Measurements from ENCODE around the gene ARID1A. TPM values are rescaled to one million over a fixed set of nuclear protein-coding genes. Genes with fewer than 3 reads are reported as not detected.

ARID1A gene
- total RNA-seq, 2 donors from 2014 or later: 49.6 to 76.2 TPM

DNA sequence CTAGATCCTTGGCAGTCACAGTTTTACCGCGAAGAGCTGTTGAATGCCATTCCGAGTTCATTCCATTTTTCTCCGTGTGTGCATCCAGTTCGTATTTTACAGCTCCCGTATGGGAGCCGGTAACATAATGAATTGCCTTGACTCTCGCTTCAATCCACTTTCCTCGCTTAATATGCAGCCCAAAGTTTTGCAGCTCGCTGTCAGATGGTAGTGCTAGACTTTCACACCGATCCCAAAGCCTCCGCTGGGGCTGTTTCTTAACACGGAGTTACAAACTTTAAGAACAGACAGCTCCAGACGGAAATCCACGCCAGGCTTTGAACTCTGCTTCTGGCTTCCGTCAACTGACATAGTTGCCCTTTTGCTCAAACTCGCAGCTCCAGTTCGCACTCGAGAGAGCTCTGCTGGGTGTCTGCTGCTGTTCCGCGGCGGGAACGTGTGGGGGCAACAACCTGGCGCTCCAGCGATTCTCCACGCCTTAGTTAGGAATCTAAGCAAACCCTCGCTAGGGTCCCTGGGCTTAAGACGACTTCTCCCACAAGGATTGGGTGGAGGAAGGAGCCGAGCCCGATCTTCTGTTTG is 3.5 kb upstream of the ARID1A start:
- peak overlapping the region; percentile 82 to 96 for H3K9ac ChIP-seq (ENCODE audit: low read depth in 2 of 2, low read length in 2 of 2)
- TF ChIP-seq, protein P1, sequence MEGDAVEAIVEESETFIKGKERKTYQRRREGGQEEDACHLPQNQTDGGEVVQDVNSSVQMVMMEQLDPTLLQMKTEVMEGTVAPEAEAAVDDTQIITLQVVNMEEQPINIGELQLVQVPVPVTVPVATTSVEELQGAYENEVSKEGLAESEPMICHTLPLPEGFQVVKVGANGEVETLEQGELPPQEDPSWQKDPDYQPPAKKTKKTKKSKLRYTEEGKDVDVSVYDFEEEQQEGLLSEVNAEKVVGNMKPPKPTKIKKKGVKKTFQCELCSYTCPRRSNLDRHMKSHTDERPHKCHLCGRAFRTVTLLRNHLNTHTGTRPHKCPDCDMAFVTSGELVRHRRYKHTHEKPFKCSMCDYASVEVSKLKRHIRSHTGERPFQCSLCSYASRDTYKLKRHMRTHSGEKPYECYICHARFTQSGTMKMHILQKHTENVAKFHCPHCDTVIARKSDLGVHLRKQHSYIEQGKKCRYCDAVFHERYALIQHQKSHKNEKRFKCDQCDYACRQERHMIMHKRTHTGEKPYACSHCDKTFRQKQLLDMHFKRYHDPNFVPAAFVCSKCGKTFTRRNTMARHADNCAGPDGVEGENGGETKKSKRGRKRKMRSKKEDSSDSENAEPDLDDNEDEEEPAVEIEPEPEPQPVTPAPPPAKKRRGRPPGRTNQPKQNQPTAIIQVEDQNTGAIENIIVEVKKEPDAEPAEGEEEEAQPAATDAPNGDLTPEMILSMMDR (IDR thresholded peaks at IDR 0.05): no peak
- H3K27ac ChIP-seq: peak overlapping the region; percentile 98
- no peaks in the 10 kb centered on the region for H3K27me3 ChIP-seq
- H3K9me3 ChIP-seq: no peaks in the 10 kb centered on the region
- H3K36me3 ChIP-seq: no peaks in the 10 kb centered on the region
- peak overlapping the region; percentile 49 for H3K4me3 ChIP-seq
- peak; percentile 91 for DNase-seq
- intact Hi-C loops (cut with DNase I): loop anchor here (5.0 kb wide), 1 partner anchor 95 kb away; the partner anchor contains the start of gene PIGV
- H3K4me1 ChIP-seq: peaks cover 4% of the 10 kb centered on the region

DNA sequence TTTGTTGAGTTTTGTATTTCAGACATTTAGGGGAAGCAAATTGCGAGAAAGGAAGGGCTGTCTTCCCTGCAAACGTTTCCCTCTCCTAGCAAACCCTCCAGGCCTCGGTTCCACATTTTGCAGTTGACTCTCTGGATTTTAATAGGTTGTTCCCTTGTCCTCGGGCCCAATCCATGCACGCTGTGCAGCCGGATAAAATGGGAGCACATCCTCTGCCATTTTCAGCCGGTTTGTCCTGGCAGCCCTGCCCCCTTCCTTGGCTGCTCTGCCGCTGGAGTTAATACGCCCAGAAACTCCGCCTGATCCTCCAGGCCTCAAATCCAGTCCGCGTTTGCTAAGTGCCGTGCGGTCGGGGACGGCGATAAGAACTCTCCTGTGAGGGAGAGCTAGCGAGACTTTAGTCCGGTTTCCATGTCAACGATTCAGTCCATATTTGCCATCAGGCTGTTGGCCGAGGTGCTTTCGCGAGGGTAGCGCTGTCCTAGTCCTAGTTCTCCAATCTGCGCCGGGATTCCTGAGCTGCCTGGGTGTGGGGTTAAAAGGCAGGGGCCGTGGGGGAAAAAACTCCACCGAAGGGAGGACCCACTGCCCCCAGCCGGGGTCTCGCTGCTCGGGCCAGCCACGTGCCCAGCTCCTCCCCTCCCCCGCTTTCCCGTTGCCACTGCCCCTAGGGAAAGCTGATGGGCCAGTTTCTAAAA is 2.9 kb upstream of the ARID1A start:
- H3K27me3 ChIP-seq: no peaks in the 10 kb centered on the region
- peak overlapping the region; percentile 98 for H3K27ac ChIP-seq
- H3K4me1 ChIP-seq: peaks cover 4% of the 10 kb centered on the region
- H3K36me3 ChIP-seq: no peaks in the 10 kb centered on the region
- TF ChIP-seq, protein P1 (IDR thresholded peaks at IDR 0.05): no peak
- peak overlapping the region; percentile 49 for H3K4me3 ChIP-seq
- DNase-seq: peak; percentile 99
- H3K9me3 ChIP-seq: no peaks in the 10 kb centered on the region
- H3K9ac ChIP-seq (ENCODE audit: low read depth in 2 of 2, low read length in 2 of 2): peak overlapping the region; percentile 82 to 96
- intact Hi-C loops (cut with DNase I): loop anchor here (5.0 kb wide), 1 partner anchor 94 kb away; the partner anchor contains the start of gene PIGV

DNA sequence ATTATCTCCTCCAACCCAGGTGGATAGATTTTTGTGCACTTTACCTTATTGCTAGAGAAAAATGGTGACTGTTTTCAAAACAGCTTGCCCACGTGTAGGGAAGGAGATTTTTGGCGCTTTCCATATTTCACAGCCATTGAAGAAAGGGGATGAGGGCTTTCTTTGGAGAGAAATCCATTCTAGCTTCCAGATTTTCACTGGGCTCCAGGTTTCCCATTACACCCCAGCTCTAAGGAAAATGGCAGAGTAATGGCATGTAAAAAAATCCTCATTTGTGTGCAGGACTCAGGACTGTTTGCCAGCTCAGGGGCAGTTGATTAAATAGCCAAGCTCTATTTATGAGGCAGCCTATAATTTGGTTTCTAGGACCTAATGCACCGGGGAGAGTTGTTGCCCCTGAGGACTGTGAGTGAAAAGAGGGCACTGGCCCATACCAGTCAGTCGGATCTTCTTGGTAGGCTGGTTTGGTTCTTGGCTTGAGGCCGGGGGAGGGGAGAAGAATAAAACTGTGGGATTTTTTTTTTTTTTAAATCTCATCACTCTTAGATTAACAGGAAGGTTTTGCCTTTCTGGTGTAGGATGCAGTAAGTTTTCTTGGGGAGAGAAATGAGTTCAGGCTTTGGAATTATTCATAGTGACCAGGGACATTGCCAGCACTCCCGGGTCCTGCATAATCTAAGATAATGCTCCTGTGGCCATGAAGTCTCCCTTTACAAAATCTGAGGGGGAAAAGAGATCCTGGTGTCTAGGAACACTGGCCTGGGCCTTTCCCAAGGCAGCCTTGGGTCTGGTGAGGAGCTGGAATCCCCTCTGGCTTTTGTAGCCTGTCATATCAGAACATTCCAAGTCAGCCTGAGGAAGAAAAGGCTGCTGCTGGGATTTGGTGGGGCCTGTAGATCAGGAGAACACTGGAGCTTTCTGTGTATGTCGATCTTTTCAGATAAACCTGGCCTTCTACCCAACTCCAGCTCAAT is 1.9 kb upstream of the ARID1A start:
- no peaks in the 10 kb centered on the region for H3K9me3 ChIP-seq
- TF ChIP-seq, protein P1 (IDR thresholded peaks at IDR 0.05): no peak
- peak overlapping the region; percentile 49 for H3K4me3 ChIP-seq
- H3K4me1 ChIP-seq: peaks cover 7% of the 10 kb centered on the region
- H3K36me3 ChIP-seq: no peaks in the 10 kb centered on the region
- no peak for DNase-seq
- intact Hi-C loops (cut with DNase I): loop anchor here (5.0 kb wide), 1 partner anchor 93 kb away; the partner anchor contains the start of gene PIGV
- H3K9ac ChIP-seq (ENCODE audit: low read depth in 2 of 2, low read length in 2 of 2): peak overlapping the region; percentile 13 to 96
- peak overlapping the region; percentile 98 for H3K27ac ChIP-seq
- H3K27me3 ChIP-seq: no peaks in the 10 kb centered on the region

DNA sequence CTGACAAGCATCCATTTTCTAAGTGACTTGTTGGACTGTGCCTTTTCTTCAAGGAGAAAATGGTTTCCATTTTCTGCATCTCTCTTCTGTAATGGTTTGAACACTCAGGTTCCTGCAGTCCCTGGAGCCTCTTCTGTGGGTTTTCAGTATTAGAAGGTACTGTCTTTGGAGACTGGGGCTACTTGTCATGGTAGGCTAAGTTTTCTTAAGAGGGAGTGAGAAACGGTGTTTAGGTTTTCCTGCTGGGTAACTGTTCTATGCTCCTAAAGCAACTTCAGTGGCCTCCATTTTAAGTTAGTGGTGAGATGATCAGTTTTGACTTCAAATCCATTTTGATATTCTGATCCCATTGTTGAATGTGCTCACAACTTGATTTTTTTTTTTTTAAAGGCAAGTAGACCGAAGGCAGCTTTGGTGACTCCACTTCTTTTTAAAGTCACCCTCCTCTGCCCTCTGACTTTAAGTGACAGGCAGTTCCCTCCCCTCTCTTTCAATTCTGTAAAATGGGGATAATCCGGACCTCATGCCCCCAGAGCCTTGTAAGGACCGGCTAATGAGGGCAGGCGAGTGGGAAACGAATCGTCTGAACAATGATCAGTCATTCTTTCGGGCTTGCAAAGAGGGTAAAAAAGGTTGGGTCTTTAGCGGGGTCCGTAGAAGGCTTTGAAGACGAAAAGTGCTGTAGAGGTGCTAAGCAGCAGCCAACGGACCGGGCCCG is 1.0 kb upstream of the ARID1A start:
- intact Hi-C loops (cut with DNase I): loop anchor here (5.0 kb wide), 1 partner anchor 93 kb away; the partner anchor contains the start of gene PIGV
- DNase-seq: no peak
- TF ChIP-seq, protein P1 (IDR thresholded peaks at IDR 0.05): no peak

More for the DNA sequence above, 1.0 kb upstream of the ARID1A start:
- Histone ChIP-seq H3K9me3 (no peaks in the 10 kb centered on the region), H3K27me3 (no peaks in the 10 kb centered on the region), H3K27ac (peak overlapping the region; percentile 98), H3K36me3 (no peaks in the 10 kb centered on the region), H3K9ac (ENCODE audit: low read depth in 2 of 2, low read length in 2 of 2) (peak overlapping the region; percentile 79 to 96), H3K4me1 (peaks cover 15% of the 10 kb centered on the region), H3K4me3 (peak overlapping the region; percentile 63)
